ENCODE data around the gene ATXN7L3.
A peak's percentile ranks its signal among the peaks of the same experiment; 100 is the strongest.

Gene ATXN7L3

DNA sequence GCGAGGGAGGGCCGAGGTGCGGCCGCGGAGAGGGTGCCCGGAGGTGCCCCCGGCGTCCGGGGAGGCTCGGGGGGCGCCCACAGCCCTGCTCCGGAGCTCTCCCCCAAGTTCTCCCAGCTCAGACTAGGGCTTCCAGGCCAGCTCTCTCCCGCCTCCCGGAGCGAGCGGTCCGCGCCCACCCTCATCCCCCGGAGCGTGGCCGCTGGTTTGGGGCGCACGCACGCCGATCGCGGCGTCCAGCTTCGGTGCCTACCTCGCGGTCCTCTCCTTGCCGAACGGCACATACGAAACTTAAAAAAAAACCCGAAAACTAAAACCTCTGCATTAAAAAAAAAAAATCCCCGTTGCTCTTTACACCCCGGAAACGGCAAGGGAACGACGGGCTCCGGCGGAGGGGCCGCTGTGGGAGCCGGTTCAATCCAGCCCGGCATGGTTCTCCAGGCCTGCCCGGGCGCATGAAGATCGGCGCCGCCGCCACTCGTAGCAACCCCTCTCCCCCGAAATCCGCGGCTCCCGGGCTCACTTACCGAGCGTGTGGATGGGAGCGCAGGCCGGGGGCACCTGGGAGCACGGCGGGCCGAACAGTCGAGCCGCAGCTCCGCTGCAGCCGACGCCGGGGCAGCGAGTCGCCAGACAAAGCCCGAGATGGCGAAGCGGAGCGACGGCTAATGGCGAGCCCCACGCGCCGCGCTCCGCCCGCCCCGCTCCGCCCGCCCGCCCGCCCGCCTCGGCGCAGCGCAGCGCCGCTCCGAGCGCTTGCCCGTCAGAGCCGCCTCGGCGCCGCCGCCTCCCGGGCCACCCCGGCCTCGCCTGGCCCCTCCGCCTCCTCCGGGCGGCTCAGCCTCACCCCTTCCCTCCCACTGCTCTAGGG, 20.8 kb upstream of the ATXN7L3 start (continued):
- TF ChIP-seq, protein P1, sequence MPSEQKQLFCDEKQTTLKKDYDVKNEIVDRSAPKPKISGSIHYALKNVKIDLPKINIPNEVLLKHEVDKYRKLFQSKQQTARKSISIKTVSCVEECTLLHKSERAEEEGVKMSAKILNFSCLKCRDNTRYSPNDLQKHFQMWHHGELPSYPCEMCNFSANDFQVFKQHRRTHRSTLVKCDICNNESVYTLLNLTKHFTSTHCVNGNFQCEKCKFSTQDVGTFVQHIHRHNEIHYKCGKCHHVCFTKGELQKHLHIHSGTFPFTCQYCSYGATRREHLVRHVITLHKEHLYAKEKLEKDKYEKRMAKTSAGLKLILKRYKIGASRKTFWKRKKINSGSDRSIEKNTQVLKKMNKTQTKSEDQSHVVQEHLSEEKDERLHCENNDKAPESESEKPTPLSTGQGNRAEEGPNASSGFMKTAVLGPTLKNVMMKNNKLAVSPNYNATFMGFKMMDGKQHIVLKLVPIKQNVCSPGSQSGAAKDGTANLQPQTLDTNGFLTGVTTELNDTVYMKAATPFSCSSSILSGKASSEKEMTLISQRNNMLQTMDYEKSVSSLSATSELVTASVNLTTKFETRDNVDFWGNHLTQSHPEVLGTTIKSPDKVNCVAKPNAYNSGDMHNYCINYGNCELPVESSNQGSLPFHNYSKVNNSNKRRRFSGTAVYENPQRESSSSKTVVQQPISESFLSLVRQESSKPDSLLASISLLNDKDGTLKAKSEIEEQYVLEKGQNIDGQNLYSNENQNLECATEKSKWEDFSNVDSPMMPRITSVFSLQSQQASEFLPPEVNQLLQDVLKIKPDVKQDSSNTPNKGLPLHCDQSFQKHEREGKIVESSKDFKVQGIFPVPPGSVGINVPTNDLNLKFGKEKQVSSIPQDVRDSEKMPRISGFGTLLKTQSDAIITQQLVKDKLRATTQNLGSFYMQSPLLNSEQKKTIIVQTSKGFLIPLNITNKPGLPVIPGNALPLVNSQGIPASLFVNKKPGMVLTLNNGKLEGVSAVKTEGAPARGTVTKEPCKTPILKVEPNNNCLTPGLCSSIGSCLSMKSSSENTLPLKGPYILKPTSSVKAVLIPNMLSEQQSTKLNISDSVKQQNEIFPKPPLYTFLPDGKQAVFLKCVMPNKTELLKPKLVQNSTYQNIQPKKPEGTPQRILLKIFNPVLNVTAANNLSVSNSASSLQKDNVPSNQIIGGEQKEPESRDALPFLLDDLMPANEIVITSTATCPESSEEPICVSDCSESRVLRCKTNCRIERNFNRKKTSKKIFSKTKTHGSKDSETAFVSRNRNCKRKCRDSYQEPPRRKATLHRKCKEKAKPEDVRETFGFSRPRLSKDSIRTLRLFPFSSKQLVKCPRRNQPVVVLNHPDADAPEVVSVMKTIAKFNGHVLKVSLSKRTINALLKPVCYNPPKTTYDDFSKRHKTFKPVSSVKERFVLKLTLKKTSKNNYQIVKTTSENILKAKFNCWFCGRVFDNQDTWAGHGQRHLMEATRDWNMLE (tag by site-specific recombination; conservative IDR thresholded peaks at IDR 0.05; ENCODE audit: low read depth): no peak
- TF ChIP-seq, protein P2, sequence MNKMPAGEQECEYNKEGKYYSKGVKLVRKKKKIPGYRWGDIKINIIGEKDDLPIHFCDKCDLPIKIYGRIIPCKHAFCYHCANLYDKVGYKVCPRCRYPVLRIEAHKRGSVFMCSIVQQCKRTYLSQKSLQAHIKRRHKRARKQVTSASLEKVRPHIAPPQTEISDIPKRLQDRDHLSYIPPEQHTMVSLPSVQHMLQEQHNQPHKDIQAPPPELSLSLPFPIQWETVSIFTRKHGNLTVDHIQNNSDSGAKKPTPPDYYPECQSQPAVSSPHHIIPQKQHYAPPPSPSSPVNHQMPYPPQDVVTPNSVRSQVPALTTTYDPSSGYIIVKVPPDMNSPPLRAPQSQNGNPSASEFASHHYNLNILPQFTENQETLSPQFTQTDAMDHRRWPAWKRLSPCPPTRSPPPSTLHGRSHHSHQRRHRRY (tag by site-specific recombination; IDR thresholded peaks at IDR 0.05): no peak
- TF ChIP-seq, protein P3, sequence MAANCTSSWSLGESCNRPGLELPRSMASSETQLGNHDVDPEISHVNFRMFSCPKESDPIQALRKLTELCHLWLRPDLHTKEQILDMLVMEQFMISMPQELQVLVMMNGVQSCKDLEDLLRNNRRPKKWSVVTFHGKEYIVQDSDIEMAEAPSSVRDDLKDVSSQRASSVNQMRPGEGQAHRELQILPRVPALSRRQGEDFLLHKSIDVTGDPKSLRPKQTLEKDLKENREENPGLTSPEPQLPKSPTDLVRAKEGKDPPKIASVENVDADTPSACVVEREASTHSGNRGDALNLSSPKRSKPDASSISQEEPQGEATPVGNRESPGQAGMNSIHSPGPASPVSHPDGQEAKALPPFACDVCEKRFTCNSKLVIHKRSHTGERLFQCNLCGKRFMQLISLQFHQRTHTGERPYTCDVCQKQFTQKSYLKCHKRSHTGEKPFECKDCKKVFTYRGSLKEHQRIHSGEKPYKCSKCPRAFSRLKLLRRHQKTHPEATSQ (tag by site-specific recombination; IDR thresholded peaks at IDR 0.05): no peak
- TF ChIP-seq SP3 (tag by site-specific recombination; IDR thresholded peaks at IDR 0.05) (no peak), ZNF776 (tag by site-specific recombination; IDR thresholded peaks at IDR 0.05; ENCODE audit: borderline replicate concordance) (no peak), ZNF302 (tag by site-specific recombination; IDR thresholded peaks at IDR 0.05; ENCODE audit: low read depth) (no peak), ZNF768 (tag by site-specific recombination; IDR thresholded peaks at IDR 0.05) (no peak), ZEB2 (tag by site-specific recombination; IDR thresholded peaks at IDR 0.05) (peak; percentile 98), ZNF629 (tag by site-specific recombination; IDR thresholded peaks at IDR 0.05) (peak; percentile 38), KLF1 (tag by site-specific recombination; IDR thresholded peaks at IDR 0.05) (0 out of 2 replicates have a peak, but pooled peaks have one; percentile 18), BCL11A (tag by site-specific recombination; IDR thresholded peaks at IDR 0.05; ENCODE audit: low read depth) (no peak; the same call in 1 of the 2 replicates), MEIS1 (CRISPR knock-in tag; IDR thresholded peaks at IDR 0.05; ENCODE audit: borderline replicate concordance) (no peak; the same call in 1 of the 2 replicates), ZNF248 (tag by site-specific recombination; IDR thresholded peaks at IDR 0.05) (no peak), ZNF514 (tag by site-specific recombination; IDR thresholded peaks at IDR 0.05) (no peak), ZNF777 (tag by site-specific recombination; IDR thresholded peaks at IDR 0.05; ENCODE audit: borderline replicate concordance) (no peak), ZNF544 (tag by site-specific recombination; IDR thresholded peaks at IDR 0.05) (no peak), KLF9 (tag by site-specific recombination; IDR thresholded peaks at IDR 0.05; ENCODE audit: low read depth) (0 out of 2 replicates have a peak, but pooled peaks have one; percentile 24)
- TF ChIP-seq, protein P4, sequence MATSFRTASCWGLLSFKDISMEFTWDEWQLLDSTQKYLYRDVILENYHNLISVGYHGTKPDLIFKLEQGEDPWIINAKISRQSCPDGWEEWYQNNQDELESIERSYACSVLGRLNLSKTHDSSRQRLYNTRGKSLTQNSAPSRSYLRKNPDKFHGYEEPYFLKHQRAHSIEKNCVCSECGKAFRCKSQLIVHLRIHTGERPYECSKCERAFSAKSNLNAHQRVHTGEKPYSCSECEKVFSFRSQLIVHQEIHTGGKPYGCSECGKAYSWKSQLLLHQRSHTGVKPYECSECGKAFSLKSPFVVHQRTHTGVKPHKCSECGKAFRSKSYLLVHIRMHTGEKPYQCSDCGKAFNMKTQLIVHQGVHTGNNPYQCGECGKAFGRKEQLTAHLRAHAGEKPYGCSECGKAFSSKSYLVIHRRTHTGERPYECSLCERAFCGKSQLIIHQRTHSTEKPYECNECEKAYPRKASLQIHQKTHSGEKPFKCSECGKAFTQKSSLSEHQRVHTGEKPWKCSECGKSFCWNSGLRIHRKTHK (tag by site-specific recombination; IDR thresholded peaks at IDR 0.05): no peak
- TF ChIP-seq, protein P5, sequence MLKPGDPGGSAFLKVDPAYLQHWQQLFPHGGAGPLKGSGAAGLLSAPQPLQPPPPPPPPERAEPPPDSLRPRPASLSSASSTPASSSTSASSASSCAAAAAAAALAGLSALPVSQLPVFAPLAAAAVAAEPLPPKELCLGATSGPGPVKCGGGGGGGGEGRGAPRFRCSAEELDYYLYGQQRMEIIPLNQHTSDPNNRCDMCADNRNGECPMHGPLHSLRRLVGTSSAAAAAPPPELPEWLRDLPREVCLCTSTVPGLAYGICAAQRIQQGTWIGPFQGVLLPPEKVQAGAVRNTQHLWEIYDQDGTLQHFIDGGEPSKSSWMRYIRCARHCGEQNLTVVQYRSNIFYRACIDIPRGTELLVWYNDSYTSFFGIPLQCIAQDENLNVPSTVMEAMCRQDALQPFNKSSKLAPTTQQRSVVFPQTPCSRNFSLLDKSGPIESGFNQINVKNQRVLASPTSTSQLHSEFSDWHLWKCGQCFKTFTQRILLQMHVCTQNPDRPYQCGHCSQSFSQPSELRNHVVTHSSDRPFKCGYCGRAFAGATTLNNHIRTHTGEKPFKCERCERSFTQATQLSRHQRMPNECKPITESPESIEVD (tag by site-specific recombination; IDR thresholded peaks at IDR 0.05): no peak
- TF ChIP-seq, protein P6, sequence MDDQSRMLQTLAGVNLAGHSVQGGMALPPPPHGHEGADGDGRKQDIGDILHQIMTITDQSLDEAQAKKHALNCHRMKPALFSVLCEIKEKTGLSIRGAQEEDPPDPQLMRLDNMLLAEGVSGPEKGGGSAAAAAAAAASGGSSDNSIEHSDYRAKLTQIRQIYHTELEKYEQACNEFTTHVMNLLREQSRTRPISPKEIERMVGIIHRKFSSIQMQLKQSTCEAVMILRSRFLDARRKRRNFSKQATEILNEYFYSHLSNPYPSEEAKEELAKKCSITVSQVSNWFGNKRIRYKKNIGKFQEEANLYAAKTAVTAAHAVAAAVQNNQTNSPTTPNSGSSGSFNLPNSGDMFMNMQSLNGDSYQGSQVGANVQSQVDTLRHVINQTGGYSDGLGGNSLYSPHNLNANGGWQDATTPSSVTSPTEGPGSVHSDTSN (CRISPR knock-in tag; IDR thresholded peaks at IDR 0.05): peak; percentile 60; the same call in 1 of the 2 replicates
- TF ChIP-seq, protein P7, sequence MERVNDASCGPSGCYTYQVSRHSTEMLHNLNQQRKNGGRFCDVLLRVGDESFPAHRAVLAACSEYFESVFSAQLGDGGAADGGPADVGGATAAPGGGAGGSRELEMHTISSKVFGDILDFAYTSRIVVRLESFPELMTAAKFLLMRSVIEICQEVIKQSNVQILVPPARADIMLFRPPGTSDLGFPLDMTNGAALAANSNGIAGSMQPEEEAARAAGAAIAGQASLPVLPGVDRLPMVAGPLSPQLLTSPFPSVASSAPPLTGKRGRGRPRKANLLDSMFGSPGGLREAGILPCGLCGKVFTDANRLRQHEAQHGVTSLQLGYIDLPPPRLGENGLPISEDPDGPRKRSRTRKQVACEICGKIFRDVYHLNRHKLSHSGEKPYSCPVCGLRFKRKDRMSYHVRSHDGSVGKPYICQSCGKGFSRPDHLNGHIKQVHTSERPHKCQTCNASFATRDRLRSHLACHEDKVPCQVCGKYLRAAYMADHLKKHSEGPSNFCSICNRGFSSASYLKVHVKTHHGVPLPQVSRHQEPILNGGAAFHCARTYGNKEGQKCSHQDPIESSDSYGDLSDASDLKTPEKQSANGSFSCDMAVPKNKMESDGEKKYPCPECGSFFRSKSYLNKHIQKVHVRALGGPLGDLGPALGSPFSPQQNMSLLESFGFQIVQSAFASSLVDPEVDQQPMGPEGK (tag by site-specific recombination; IDR thresholded peaks at IDR 0.05): peak; percentile 91
- TF ChIP-seq, protein P8, sequence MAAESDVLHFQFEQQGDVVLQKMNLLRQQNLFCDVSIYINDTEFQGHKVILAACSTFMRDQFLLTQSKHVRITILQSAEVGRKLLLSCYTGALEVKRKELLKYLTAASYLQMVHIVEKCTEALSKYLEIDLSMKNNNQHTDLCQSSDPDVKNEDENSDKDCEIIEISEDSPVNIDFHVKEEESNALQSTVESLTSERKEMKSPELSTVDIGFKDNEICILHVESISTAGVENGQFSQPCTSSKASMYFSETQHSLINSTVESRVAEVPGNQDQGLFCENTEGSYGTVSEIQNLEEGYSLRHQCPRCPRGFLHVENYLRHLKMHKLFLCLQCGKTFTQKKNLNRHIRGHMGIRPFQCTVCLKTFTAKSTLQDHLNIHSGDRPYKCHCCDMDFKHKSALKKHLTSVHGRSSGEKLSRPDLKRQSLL (tag by site-specific recombination; IDR thresholded peaks at IDR 0.05): peak; percentile 57
